ENCODE results near the gene SNX8.
A peak's percentile ranks its signal among the peaks of the same experiment; 100 is the strongest.

Gene SNX8

GRCh38 chr7:2242541-2243429 is 71.5 kb downstream of the SNX8 start:
- peak; percentile 81 for DNase-seq

GRCh38 chr7:2241580-2242540 is 72.4 kb downstream of the SNX8 start, which contains the start of the genes MRM2 and NUDT1:
Gene MRM2 (minus strand): TSS chr7:2242205. CDS start chr7:2242169, 36 bp downstream.
Gene NUDT1 (plus strand): TSS chr7:2242226. CDS start chr7:2244575, 2,349 bp downstream.
- peak; percentile 93 for DNase-seq

- no peak for DNase-seq
Measured at GRCh38 chr7:2239242-2239641, 75.0 kb downstream of the SNX8 start.

GRCh38 chr7:2237109-2237602 is 77.1 kb downstream of the SNX8 start:
- DNase-seq, result no peak

- no peak for DNase-seq
Measured at GRCh38 chr7:2233926-2234325, 80.3 kb downstream of the SNX8 start.

- peak; percentile 93 for DNase-seq
Measured at GRCh38 chr7:2232766-2233520, 81.3 kb downstream of the SNX8 start, which contains the start of gene MAD1L1. Gene MAD1L1 (minus strand): TSS chr7:2232945. CDS start chr7:2230133, 2,812 bp downstream.

GRCh38 chr7:2231992-2232765 is 82.1 kb downstream of the SNX8 start:
- DNase-seq, result peak; percentile 74

GRCh38 chr7:2230882-2231281 is 83.4 kb downstream of the SNX8 start:
- DNase-seq, result no peak

GRCh38 chr7:2230226-2230625 is 84.0 kb downstream of the SNX8 start:
- no peak for DNase-seq

- no peak for DNase-seq
Measured at GRCh38 chr7:2229467-2229866, 84.8 kb downstream of the SNX8 start.

- DNase-seq, result no peak
Measured at GRCh38 chr7:2228921-2229320, 85.3 kb downstream of the SNX8 start.

- no peak for DNase-seq
Measured at GRCh38 chr7:2227699-2228098, 86.5 kb downstream of the SNX8 start.

- DNase-seq, result no peak
Measured at GRCh38 chr7:2225830-2226229, 88.4 kb downstream of the SNX8 start.

GRCh38 chr7:2225336-2225735 is 88.9 kb downstream of the SNX8 start:
- no peak for DNase-seq

GRCh38 chr7:2224934-2225333 is 89.3 kb downstream of the SNX8 start:
- DNase-seq, result no peak

GRCh38 chr7:2224491-2224928 is 89.7 kb downstream of the SNX8 start:
- no peak for DNase-seq

GRCh38 chr7:2223321-2223720 is 90.9 kb downstream of the SNX8 start:
- DNase-seq, result no peak

- DNase-seq, result no peak
Measured at GRCh38 chr7:2222516-2222915, 91.7 kb downstream of the SNX8 start.

GRCh38 chr7:2220954-2221353 is 93.3 kb downstream of the SNX8 start:
- DNase-seq, result no peak

- no peak for DNase-seq
Measured at GRCh38 chr7:2220506-2220905, 93.7 kb downstream of the SNX8 start.

GRCh38 chr7:2220030-2220429 is 94.2 kb downstream of the SNX8 start:
- no peak for DNase-seq

Measured in activated CD8-positive, alpha-beta memory T cell treated with anti-CD3 and anti-CD28 coated beads for 24 hours (primary cell).